Neural cell (in vitro differentiated cells): ENCODE measurements around the gene P3R3URF. TPM values are rescaled to one million over a fixed set of nuclear protein-coding genes. Genes with fewer than 3 reads are reported as not detected.

Source experiments
- H2AFZ ChIP-seq: fragments of 200-600, 300-800 bp; sonication (generic), shearing (Covaris generic); 2 replicates; pipeline ENCODE4 v1.6.0; 2014; ENCODE audit warnings: low read depth, mild to moderate bottlenecking, antibody characterized with exemption, low read length, moderate library complexity
- H3F3A ChIP-seq: fragments of 200-600 bp; shearing (Covaris generic); 2 replicates; pipeline ENCODE4 v1.6.1; 2016; ENCODE audit warnings: mild to moderate bottlenecking, moderate library complexity, mixed read lengths, antibody characterized with exemption, low read length; ENCODE audit not compliant: insufficient read depth, poor library complexity, severe bottlenecking
- H3K27ac ChIP-seq: fragments of 200-600, 300-800 bp; sonication (generic), shearing (Covaris generic); 2 replicates; pipeline ENCODE4 v1.5.1; 2014; ENCODE audit warnings: mild to moderate bottlenecking, low read length, moderate library complexity
- H3K27me3 ChIP-seq: fragments of 300-800, 200-600 bp; sonication (generic), shearing (Covaris generic); 2 replicates; pipeline ENCODE4 v1.6.0; 2014; ENCODE audit warnings: mild to moderate bottlenecking, low read depth, low read length, moderate library complexity; ENCODE audit not compliant: insufficient read depth
- H3K36me3 ChIP-seq: fragments of 300-800, 200-600 bp; sonication (generic), shearing (Covaris generic); 2 replicates; pipeline ENCODE4 v1.5.1; 2014; ENCODE audit warnings: mild to moderate bottlenecking, antibody characterized with exemption, low read length, moderate library complexity; ENCODE audit not compliant: insufficient read depth
- H3K4me2 ChIP-seq: fragments of 300-800, 200-600 bp; sonication (generic), shearing (Covaris generic); 2 replicates; pipeline ENCODE4 v1.6.0; 2014; ENCODE audit warnings: mild to moderate bottlenecking, low read length
- H3K4me3 ChIP-seq: fragments of 300-800, 200-600 bp; sonication (generic), shearing (Covaris generic); 2 replicates; pipeline ENCODE4 v1.5.1; 2014; ENCODE audit warnings: mild to moderate bottlenecking, low read length, moderate library complexity
- H3K79me2 ChIP-seq: fragments of 200-600 bp; shearing (Covaris generic); replicated peaks from 2 replicates; pipeline ENCODE4 v1.6.0; 2014; ENCODE audit warnings: mild to moderate bottlenecking, low read length, moderate library complexity; ENCODE audit not compliant: insufficient read depth
- H3K9ac ChIP-seq: fragments of 300-800, 200-600 bp; sonication (generic), shearing (Covaris generic); 2 replicates; pipeline ENCODE4 v1.6.1; 2016; ENCODE audit warnings: mild to moderate bottlenecking, low read length, mixed read lengths
- H3K9me2 ChIP-seq: fragments of 200-600 bp; shearing (Covaris generic); 2 replicates; pipeline ENCODE4 v1.6.1; 2016; ENCODE audit warnings: mild to moderate bottlenecking, low read length, mixed read lengths; ENCODE audit not compliant: insufficient read depth
- H3K9me3 ChIP-seq: fragments of 200-600, 300-800 bp; sonication (generic), shearing (Covaris generic); 2 replicates; pipeline ENCODE4 v1.6.1; 2016; ENCODE audit warnings: mild to moderate bottlenecking, mixed run types, low read length, moderate library complexity, mixed read lengths
- H4K20me1 ChIP-seq: fragments of 200-600 bp; shearing (Covaris generic); 2 replicates; pipeline ENCODE4 v1.6.1; 2016; ENCODE audit warnings: mild to moderate bottlenecking, mixed run types; ENCODE audit not compliant: insufficient read depth
- CTCF ChIP-seq: fragments of 450-650 bp; IDR thresholded peaks from 2 replicates; pipeline ENCODE4 v1.5.1; 2014; ENCODE audit warnings: antibody characterized with exemption, mild to moderate bottlenecking, moderate library complexity; ENCODE audit not compliant: poor library complexity, severe bottlenecking
- EP300 ChIP-seq: fragments of 450-650 bp; conservative IDR thresholded peaks from 2 replicates; pipeline ENCODE4 v1.6.1; 2014; ENCODE audit warnings: antibody characterized with exemption, mild to moderate bottlenecking, moderate library complexity; ENCODE audit not compliant: poor library complexity, severe bottlenecking
- EZH2 ChIP-seq: fragments of 200-600, 300-800 bp; shearing (Covaris generic), sonication (generic); IDR thresholded peaks from 2 replicates; pipeline ENCODE4 v1.6.1; 2014; ENCODE audit warnings: antibody characterized with exemption, low read length, borderline replicate concordance, mild to moderate bottlenecking; ENCODE audit not compliant: insufficient read depth, poor library complexity, severe bottlenecking
- MXI1 ChIP-seq: fragments of 450-650 bp; conservative IDR thresholded peaks from 2 replicates; pipeline ENCODE4 v1.6.1; 2014; ENCODE audit warnings: antibody characterized with exemption, mild to moderate bottlenecking; ENCODE audit not compliant: poor library complexity, severe bottlenecking
- POLR2AphosphoS5 ChIP-seq: IDR thresholded peaks from 2 replicates; pipeline ENCODE4 v1.6.1; 2012
- RAD21 ChIP-seq: fragments of 450-650 bp; conservative IDR thresholded peaks from 2 replicates; pipeline ENCODE4 v1.6.1; 2014; ENCODE audit warnings: antibody characterized with exemption, mild to moderate bottlenecking, moderate library complexity
- SMC3 ChIP-seq: fragments of 450-650 bp; conservative IDR thresholded peaks from 2 replicates; pipeline ENCODE4 v1.6.1; 2014; ENCODE audit warnings: antibody characterized with exemption, mild to moderate bottlenecking, moderate library complexity; ENCODE audit not compliant: poor library complexity
- TAF1 ChIP-seq: IDR thresholded peaks from 2 replicates; pipeline ENCODE4 v1.6.1; 2012; ENCODE audit warnings: low read depth
- polyA plus RNA-seq: library from polyadenylated mRNA; depleted of rRNA; stranded (reverse); fragments of >200 nt; gene quantifications from 2 replicates; pipeline ENCODE4 v1.2.3, GENCODE V29; 2014
- TF ChIP-seq, protein P1 (sequence below): IDR thresholded peaks from 2 replicates; pipeline ENCODE4 v1.6.1; 2012; ENCODE audit warnings: borderline replicate concordance

P3R3URF gene
- polyA plus RNA-seq, 1 donor from 2014 or later: not detected

DNA sequence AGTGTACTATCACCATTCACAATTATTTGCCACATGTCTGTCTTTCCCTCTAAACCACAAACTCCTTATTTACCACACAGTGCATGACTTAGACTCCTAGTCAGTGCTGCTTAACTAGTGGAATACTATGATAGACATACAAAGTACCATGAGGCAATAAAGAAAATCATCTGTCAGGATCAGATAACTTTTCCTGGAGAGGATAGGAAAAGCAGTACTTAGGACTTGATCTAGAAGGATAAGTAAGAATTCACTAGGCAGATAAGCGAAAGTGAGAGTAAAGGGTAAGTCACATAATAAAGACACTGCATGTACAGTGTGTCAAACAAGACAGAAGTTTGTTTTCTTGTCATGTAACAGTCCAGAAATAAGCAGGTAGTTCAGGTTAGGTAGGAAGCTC is 22.6 kb downstream of the P3R3URF start:
- Histone ChIP-seq H2AFZ (no peak overlapping the region), H3K9ac (no peak overlapping the region), H3K36me3 (no peaks in the 10 kb centered on the region), H3K27ac (no peak overlapping the region), H3K4me2 (no peak overlapping the region), H3K9me2 (no peaks in the 10 kb centered on the region), H3K27me3 (no peaks in the 10 kb centered on the region), H3F3A (no peaks in the 10 kb centered on the region), H3K4me3 (no peak overlapping the region), H3K79me2 (no peaks in the 10 kb centered on the region), H4K20me1 (no peaks in the 10 kb centered on the region), H3K9me3 (no peaks in the 10 kb centered on the region)
- TF ChIP-seq MXI1 (no peak), POLR2AphosphoS5 (no peak), TAF1 (no peak), EZH2 (no peak), EP300 (no peak), RAD21 (no peak), SMC3 (no peak), CTCF (no peak)
- TF ChIP-seq, protein P1, sequence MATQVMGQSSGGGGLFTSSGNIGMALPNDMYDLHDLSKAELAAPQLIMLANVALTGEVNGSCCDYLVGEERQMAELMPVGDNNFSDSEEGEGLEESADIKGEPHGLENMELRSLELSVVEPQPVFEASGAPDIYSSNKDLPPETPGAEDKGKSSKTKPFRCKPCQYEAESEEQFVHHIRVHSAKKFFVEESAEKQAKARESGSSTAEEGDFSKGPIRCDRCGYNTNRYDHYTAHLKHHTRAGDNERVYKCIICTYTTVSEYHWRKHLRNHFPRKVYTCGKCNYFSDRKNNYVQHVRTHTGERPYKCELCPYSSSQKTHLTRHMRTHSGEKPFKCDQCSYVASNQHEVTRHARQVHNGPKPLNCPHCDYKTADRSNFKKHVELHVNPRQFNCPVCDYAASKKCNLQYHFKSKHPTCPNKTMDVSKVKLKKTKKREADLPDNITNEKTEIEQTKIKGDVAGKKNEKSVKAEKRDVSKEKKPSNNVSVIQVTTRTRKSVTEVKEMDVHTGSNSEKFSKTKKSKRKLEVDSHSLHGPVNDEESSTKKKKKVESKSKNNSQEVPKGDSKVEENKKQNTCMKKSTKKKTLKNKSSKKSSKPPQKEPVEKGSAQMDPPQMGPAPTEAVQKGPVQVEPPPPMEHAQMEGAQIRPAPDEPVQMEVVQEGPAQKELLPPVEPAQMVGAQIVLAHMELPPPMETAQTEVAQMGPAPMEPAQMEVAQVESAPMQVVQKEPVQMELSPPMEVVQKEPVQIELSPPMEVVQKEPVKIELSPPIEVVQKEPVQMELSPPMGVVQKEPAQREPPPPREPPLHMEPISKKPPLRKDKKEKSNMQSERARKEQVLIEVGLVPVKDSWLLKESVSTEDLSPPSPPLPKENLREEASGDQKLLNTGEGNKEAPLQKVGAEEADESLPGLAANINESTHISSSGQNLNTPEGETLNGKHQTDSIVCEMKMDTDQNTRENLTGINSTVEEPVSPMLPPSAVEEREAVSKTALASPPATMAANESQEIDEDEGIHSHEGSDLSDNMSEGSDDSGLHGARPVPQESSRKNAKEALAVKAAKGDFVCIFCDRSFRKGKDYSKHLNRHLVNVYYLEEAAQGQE: no peak

- Histone ChIP-seq H3F3A (no peaks in the 10 kb centered on the region), H2AFZ (no peak overlapping the region), H3K79me2 (no peaks in the 10 kb centered on the region), H3K9me3 (no peaks in the 10 kb centered on the region), H3K36me3 (no peaks in the 10 kb centered on the region), H3K27ac (no peak overlapping the region), H4K20me1 (no peaks in the 10 kb centered on the region), H3K4me2 (no peak overlapping the region), H3K4me3 (no peak overlapping the region), H3K9me2 (no peaks in the 10 kb centered on the region), H3K27me3 (no peaks in the 10 kb centered on the region), H3K9ac (no peak overlapping the region)
- TF ChIP-seq CTCF: no peak
- no peak for TF ChIP-seq MXI1
- no peak for TF ChIP-seq EZH2
- TF ChIP-seq, protein P1: no peak
- TF ChIP-seq POLR2AphosphoS5: no peak
- no peak for TF ChIP-seq SMC3
- TF ChIP-seq TAF1: no peak
- TF ChIP-seq EP300: no peak
- no peak for TF ChIP-seq RAD21
Observed at GRCh38 chr1:46153228-46153627, 23.1 kb downstream of the P3R3URF start.
